ENCODE measurements around the gene SANBR.
"Not testable (repeated sequence)": the region's sequence is repeated elsewhere in the genome, so short reads cannot be mapped to it uniquely, and the experiment has no call there.

The SANBR gene

DNA sequence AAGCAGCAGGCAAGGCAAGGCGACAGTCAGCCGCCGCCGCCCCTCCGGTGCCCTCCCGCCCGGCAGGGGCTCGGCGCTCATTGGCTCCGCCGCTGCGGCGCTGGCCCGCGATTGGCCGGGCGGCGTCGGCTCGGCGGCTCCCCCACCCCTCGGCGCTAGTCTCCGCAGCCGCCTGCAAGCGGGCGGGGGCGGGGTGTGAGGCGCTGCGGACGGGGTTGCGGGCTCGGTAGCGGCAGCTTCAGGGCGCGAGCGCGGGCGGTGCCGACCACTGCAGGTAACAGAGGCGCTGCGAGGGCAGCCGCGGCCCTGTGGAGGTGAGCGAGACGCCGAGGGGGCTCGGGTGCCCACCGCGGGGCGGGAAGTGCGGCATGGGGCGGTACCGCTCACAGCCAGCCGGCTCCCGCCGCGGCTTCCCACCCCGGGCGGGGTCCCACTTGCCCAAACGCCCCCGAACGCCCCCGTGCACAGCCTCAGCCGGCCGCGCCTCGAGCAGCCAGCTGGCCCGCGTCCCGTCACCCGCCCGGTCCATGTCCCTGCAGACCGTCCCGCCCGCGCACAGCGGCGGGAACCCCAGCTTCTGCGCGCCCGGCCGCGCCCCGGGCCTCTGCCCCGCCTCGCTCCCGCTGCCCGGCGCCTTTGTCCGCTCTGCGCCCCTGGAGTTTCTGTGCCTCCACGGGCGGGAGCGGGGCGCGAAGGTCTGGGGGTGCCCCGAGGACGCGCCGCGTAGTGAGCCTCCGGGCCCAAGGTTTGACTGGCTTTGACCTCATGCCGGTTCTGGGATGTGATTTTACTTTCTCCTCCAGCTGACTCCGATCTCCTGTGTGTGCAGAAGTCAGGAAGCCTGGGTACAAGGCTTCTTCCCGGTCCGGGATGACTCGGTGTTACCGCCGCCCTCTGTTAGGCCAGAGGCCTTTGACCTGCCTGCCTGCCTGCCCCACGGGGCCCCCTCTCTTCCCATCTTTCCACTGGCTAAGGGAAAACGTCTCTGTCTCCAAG lies at the start of gene SANBR:
Gene SANBR (plus strand): TSS at position 158 of the 996 bp plus-strand sequence. CDS start 4,480 bp downstream, outside the sequence.
- no peak for DNase-seq (ENCODE audit: low read depth, low spot score)

DNA sequence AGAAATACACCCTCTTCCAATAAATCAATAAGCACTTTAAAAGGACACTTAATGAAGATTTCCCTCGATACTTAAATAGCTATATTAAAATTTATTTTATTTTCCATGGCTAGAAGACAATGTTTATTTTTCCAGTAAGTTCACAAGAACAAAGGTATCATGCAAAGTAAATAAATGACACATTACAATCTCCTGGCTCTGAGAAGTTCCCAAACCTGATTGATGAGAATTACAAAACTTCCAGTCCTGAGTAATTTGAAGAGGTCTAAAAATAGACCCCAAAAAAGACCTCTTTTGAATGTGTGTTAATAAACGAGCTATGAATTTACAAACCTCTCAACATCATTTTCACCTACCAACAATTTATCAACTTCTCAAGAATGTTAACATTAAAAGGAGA lies 49.7 kb upstream of the SANBR start:
- DNase-seq (ENCODE audit: low read depth, low spot score) = no peak

DNA sequence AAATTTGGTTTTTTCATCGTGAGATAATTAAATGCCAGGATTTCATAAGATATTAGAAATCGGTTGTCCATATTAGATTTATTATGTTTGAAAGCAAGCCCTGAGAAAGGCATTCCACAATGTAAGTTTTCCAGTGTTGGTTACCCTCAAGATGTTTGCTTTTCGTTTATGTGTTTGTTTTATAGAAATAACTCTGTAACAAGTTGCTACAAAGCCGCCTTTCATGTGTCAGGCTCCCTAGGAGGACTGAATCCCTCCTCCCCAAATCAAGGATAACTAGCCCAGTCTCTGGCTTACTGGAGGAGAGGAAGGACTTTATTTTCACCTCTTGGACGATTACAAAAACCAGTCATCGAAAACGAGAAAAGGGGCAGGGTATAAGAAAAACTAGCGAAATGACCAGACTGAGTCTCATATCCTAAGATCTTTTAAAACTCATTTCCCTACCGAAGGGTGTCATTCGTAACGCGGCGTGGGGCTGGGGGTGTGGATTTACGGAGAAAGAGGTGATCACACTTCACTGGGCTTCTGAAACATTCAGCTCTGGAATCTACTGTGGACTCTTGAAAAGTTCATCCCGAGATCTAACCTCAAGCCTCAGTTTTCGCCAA lies 49.2 kb upstream of the SANBR start:
- DNase-seq (ENCODE audit: low read depth, low spot score) = no peak

DNA sequence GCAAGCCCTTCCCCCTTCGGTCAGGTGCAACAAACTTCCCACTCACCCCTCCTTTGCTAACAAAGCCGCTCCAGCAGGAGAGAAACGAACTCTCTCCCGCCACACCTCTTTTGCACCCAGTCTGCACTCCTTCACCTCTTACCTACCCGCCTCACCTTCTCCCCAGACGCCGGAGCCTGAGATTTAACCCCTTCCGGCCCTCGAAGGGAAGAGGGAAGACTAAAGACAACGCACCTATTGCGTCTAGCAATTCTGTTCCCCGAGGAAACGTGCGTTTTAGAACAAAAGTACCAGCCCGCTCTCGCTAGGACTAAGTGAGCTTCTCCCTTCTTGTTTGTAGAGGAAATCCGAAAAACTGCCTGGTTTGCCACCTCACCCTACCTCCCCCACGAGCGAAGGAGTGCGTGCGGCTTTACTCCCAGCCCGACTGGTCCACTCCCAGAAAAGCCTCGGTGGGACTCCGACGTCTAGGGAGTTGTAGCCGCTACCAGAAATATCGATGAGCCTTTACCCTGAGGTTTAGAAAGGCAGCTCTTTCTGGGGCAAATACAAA lies 48.6 kb upstream of the SANBR start:
- DNase-seq (ENCODE audit: low read depth, low spot score) = no peak

DNA sequence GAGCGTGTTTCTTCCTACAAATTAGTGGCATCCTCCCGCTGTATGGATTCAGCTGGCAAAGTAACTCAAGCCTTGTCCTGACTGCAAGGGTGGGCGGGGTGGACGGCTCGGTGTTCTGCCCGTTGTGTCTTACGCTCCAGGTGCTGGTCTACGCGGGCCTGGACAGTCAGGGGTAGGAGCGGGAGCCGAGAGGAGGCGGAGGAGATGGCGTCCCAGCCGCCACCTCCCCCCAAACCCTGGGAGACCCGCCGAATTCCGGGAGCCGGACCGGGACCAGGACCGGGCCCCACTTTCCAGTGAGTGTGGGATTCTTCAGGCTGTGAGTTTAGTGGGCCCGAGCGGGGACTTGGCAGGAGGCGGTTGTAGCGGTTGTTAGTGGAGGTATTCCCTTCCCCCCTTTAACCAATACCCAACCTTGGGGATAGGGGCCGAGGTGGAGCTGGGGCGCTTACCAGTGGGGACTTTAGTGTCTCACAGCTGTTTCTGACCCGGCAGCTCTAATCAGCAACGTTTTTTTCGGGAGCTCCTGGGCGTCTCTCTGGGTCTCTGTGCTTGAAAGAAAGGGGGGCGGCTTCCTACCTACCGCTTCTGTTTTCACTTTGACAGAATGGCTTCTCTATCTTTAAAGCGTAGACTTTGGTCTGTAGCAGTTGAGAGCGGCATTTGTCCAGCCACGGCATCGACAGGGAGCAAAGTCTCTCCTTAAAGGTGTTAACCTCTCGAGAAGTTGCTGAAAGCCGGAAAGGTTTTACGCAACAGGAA lies 47.9 kb upstream of the SANBR start, which contains the start of the genes PEX13 and PUS10:
Gene PEX13 (plus strand): TSS at position 165 of the 762 bp plus-strand sequence. CDS start 40 bp downstream, at position 205.
Gene PUS10 (minus strand): TSS at position 700 of the 762 bp plus-strand sequence. CDS start 6,365 bp downstream, outside the sequence.
- peak; percentile 41 for DNase-seq (ENCODE audit: low read depth, low spot score)

DNA sequence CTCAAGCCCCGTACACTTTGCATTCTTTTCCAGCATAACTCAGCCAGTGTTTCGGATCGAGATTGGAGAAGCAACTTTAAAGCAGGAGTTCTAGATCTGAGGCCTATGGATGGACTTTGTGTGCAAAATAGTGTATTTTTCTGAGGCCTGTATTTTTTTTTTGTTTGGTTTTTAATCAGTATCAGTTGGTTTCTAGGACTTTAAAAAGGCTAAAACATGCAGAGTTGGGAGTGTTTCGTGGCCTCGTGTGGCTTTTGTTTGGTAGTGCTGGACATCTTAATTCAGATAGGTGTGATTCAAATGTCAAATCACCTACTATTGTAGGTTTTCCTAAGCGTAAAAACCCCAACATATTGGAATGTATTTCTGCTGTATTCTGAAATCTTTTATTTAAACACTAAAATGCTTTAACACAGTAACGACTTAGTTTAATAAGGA lies 47.3 kb upstream of the SANBR start:
- DNase-seq (ENCODE audit: low read depth, low spot score) = no peak

DNA sequence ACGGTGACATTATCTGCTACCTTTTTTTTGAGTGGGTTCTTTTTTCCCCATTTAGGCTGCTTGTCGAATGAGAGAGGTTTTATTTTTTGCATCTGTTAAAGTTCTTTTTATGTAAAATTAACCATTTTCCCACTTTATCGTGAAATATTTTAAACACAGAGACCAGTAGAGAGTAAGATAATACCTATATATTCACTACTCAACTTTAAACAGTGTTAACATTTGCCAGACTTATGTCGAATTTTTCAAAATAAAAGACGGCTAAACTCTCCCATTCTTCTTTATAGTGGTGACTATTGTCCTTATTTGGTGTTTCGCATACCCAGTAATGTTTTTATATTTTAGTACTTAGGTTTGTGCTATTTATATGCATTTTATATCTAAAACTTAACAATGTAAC lies 46.9 kb upstream of the SANBR start:
- DNase-seq (ENCODE audit: low read depth, low spot score) = no peak

DNA sequence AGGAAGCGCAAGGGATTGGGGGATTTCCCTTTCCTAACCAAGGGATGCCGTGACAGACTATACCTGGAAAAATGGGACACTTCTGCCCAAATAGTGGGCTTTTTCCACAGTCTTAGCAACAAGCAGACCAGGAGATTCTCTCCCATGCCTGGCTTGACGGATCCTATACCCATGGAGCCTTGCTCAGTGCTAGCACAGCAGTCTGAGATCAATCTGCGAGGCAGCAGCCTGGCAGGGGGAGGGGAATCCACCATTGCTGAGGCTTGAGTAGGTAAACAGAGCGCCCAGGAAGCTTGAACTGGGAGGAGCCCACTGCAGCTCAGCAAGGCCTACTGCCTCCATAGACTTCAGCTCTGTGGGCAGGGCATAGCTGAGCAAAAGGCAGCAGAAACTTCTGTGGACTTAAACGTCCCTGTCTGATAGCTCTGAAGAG lies 44.4 kb upstream of the SANBR start:
- no peak for DNase-seq (ENCODE audit: low read depth, low spot score)

DNA sequence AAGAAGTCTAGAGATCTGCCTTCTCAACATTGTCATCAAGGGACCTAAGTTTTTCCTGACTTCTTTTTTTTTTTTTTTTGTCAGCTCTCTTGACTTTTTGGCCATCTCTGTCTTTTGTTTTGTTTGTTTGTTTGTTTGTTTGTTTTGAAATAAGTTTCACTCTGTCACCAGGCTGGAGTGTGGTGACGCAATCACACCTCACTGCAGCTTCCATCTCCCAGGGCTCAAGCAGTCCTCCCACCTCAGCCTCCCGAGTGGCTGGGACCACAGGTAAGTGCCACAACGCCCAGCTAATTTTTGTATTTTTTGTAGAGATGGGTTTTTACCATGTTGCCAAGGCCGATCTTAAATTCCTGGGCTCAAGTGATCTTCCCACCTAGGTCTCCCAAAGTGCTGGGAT lies 42.0 kb upstream of the SANBR start:
- no peak for DNase-seq (ENCODE audit: low read depth, low spot score)

DNA sequence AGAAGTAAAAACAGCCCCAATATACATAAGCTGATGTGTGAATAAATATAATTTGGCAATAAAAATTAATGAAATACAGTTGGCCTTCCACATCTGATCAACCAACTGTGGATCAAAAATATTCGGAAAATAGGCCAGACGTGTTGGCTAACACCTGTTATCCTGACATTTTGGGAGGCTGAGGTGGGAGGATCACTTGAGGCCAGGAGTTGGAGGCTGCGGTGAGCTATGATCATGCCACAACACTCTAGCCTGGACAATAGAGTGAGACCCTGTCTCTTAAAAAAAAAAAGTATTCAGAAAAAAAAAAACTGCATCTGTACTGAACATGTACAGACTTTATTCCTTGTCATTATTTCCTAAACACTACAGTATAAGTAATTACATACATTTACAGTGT lies 36.1 kb upstream of the SANBR start:
- no peak for DNase-seq (ENCODE audit: low read depth, low spot score)

DNA sequence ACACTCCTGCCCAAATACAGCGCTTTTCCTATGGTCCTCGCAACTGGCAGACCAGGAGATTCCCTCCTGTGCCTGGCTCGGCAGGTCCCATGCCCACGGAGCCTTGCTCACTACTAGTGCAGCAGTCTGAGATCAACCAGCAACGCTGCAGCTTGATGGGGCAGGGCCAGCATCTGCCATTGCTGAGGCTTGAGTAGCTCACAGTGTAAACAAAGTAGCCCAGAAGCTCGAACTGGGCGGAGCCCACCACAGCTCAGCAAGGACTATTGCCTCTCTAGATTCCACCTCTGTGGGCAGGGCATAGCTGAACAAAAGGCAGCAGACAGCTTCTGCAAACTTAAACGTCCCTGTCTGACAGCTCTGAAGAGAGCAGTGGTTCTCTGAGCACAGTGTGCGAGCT lies 31.1 kb upstream of the SANBR start:
- DNase-seq (ENCODE audit: low read depth, low spot score) = not testable (repeated sequence)

DNA sequence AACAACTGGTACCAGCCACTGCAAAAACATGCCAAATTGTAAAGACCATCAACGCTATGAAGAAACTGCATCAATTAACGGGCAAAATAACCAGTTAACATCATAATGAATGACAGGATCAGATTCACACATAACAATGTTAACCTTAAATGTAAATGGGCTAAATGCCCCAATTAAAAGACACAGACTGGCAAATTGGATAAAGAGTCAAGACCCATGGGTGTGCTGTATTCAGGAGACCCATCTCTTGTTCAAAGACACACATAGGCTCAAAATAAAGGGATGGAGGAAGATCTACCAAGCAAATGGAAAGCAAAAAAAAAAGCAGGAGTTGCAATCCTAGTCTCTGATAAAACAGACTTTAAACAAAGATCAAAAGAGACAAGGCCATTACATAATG lies 29.0 kb upstream of the SANBR start:
- DNase-seq (ENCODE audit: low read depth, low spot score) = not testable (repeated sequence)

DNA sequence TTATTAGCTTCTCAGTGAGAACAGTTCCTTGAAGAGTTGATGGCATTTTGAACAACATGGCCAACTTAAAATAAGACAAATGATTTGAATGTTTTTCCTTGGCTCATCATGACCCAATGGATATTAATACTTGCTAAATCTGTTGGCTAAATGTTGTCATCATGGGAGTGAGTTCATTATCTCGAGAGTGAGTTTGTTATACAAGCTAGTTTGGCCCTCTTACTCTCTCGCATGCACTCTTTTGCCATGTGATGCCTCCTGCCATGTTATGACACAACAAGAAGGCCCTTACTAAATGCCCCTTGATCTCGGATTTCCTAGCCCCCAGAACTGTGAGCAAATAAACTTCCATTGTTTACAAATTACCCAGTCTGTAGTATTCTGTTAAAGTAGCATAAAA lies 22.9 kb upstream of the SANBR start:
- no peak for DNase-seq (ENCODE audit: low read depth, low spot score)

DNA sequence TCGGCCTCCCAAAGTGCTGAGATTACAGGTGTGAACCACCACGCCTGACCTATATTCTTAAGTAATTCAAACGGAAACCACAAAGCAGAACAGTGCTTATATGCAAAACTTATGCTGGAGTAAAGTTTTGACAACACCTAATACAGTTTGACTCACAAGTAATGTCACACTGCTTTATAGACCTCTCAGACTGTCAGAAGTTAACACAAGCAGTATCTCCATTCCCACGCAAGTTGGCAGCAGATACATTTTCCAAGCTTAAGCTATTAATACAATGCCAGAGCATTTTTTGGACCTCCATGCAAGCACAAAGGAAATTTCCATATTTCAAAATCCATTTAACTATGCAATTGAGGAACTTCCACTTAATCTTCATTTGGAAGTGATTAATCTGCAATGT lies 21.0 kb upstream of the SANBR start:
- no peak for DNase-seq (ENCODE audit: low read depth, low spot score)

DNA sequence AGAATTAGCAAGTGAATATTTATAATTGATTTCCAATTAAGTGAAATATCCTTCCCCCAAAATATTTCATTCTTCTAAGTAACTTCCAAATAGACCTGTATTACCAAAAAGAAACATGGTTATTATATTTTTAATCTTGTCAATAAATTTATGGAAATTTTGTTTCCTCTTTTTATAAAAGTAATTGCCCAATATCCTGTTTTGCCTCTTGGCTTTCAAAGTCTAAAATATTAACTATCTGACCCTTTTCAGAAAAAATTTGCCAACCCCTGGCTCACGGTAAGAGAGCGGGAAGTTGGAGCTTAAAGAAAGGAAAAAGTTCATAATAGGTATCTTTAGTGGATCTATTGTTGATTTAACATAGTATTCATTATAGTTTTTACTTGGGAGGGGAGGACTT lies 20.4 kb upstream of the SANBR start:
- no peak for DNase-seq (ENCODE audit: low read depth, low spot score)

DNA sequence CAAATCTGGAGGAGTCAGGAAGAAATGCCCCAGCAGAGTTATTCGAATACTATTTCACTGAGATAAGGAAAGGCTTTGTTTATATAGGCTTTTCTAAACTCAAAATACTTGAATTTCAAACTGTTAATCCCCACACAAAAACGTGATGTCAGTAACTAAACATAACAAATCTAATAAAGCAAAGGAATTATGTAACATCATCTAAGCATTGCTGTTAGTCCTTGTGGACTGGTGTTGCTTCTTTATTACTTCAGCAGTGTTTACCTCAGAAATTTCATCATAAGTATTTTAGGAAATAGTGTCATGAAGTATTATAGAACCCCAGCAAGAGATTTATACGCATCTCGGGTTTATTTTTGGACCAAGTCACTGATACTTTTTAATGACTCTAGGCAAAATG lies 19.7 kb upstream of the SANBR start:
- no peak for DNase-seq (ENCODE audit: low read depth, low spot score)

DNA sequence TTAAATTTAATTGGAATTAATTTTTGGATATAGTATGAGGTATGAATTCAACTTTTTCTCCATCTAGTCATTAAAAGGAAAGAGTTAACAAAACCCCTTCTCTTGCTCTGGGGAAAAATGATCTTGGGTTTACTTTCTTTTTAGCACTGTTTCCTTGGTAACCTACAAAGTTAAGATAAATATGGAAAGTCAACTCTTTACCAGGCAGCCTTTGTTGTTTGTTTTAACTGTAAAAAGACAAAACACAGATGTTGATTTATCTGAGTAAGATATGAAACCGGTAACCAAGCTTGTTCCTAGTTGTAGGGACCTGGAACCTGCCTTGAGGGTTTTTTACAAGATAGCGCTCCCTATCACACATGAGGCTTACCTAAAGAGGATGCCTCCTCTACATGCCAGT lies 10.1 kb upstream of the SANBR start:
- peak; percentile 4 for DNase-seq (ENCODE audit: low read depth, low spot score)

DNA sequence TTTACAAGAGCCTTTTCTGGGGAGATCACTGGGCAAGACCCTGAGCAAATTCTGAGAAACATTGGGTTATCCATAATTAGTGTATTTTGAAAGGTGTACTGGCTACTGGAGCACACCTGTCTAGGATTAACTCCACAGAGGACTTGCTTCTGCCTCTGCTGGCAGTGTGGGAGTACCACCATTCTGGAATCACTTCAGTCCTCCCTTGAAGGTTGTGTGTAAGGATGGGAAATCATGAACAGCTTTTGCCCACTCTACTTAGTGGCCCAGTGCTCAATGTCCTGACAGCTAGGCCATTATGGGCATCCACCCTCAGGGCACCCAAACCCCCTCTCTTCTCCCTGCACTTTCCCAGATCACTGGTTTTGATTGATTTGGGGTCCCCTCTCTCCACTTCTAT lies 8.1 kb upstream of the SANBR start:
- DNase-seq (ENCODE audit: low read depth, low spot score) = no peak

DNA sequence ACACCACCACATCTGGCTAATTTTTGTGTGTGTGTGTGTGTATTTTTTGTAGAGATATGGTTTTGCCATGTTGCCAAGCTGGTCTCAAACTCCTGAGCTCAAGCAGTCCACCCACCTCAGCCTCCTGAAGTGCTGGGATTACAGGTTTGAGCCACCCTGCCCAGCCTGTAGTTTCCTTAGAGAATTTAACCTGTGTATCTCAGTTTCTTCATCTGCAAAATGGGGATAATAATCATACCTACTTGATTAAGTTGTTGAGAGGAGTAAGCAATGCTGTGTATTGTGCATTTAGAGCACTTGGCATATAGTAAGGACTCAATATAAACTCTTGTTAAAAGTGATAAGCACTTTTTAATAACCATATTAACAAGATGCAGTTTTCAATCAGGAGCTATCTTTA lies 6.3 kb upstream of the SANBR start:
- DNase-seq (ENCODE audit: low read depth, low spot score) = no peak

DNA sequence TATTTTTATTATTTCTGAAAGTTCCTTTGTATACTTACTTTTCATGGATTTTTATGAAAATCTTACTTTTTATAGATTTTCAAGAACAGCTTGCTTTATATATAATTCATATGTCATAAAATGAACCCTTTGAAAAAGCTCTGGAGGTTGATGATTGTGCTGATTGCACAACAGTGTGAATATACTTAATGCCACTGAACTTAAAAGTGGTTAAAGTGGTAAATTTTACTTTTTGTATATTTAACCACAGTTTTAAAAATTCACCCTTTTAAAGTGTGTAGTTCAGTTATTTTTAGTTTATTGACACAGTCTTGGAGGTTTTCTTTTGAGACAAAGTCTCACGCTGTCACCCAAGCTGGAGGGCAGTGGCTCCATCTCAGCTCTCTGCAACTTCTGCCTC lies 8.4 kb downstream of the SANBR start:
- DNase-seq (ENCODE audit: low read depth, low spot score) = no peak

DNA sequence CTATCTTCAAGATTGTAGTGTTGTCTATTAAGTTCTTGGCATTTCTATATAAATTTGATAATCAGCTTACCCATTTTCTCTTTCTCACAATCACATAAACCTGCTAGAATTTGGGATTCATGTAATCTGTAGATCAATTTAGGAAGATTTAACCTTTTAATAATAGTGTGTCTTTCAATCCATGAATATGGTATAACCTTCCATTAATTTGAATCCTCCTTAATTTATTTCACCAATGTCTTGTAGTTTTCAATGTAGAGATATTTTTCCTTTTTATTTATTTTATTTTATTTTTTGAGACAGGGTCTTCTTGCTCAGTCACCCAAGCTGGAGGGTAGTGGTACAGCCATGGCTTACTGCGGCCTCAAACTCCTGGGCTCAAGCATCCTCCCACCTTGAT lies 20.2 kb downstream of the SANBR start:
- no peak for DNase-seq (ENCODE audit: low read depth, low spot score)

DNA sequence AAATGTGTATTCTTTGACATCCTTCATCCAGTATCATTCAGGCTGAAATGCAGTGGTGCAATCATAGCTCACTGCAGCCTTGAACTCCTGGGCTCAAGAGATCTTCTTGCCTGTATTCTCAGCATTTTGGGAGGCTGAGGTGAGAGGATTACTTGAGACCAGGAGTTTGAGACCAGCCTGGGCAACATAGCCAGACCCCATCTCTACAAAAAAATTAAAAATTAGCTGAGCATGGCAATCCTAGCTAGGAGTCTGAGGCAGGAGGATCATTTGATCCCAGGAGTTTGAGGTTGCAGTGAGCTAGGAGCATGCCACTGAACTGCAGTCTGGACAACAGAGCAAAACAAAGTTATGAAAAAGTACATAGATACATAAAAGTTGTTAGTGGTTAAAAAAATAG lies 24.1 kb downstream of the SANBR start:
- DNase-seq (ENCODE audit: low read depth, low spot score) = no peak

All from brain pericyte (primary cell).